Choroid plexus epithelial cell (primary cell): ENCODE data around the gene ZNF333.

Experiments used
- DNase-seq: peaks from one replicate; pipeline ENCODE4 v3.0.0-alpha.2; 2010; ENCODE audit warnings: low read depth
- H3K4me3 ChIP-seq: 2 replicates; pipeline ENCODE4 v1.5.1; 2011; ENCODE audit warnings: low read depth, mild to moderate bottlenecking, control low read depth, low read length, moderate library complexity
- TF ChIP-seq, protein P1 (sequence below): conservative IDR thresholded peaks from 2 replicates; pipeline ENCODE4 v1.5.1; 2011; ENCODE audit warnings: low read depth, mild to moderate bottlenecking, control low read depth, inconsistent platforms, low read length, moderate library complexity

Gene ZNF333

DNA sequence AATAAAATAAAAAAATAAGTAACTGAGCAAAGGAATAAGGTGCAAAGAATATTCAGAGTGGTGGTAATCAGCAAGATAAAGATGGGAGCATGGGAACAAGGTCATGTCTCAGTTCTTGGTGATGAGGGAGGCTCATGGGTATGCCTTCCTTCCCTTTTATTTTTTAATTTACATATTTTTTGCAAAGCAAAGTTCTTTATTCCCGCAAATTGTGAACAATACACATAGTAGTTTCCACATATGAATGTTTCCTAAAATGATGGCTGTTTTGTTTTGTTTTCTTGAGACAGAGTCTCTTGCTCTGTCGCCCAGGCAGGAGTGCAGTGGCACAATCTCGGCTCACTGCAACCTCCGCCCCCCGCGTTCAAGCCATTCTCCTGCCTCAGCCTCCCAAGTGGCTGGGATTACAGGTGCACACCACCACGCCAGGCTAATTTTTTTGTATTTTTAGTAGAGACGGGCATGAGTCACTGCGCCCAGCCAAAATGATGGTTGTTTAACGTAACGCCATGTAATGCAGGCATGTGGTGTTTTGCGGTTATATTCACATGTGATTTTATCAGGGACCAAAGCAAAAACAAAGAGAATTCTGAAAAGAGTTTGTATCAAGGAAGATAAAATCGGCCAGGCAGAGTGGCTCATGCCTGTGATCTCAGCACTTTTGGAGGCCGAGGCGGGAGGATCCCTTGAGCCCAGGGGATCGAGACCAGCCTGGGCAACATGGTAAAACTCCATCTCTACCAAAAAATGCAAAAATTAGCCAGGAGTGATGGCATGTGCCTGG lies 93.0 kb downstream of the ZNF333 start:
- no peak for DNase-seq
- H3K4me3 ChIP-seq: no peak overlapping the region
- TF ChIP-seq, protein P1, sequence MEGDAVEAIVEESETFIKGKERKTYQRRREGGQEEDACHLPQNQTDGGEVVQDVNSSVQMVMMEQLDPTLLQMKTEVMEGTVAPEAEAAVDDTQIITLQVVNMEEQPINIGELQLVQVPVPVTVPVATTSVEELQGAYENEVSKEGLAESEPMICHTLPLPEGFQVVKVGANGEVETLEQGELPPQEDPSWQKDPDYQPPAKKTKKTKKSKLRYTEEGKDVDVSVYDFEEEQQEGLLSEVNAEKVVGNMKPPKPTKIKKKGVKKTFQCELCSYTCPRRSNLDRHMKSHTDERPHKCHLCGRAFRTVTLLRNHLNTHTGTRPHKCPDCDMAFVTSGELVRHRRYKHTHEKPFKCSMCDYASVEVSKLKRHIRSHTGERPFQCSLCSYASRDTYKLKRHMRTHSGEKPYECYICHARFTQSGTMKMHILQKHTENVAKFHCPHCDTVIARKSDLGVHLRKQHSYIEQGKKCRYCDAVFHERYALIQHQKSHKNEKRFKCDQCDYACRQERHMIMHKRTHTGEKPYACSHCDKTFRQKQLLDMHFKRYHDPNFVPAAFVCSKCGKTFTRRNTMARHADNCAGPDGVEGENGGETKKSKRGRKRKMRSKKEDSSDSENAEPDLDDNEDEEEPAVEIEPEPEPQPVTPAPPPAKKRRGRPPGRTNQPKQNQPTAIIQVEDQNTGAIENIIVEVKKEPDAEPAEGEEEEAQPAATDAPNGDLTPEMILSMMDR: no peak
